Progenitor cell of endocrine pancreas (in vitro differentiated cells): ENCODE data around the gene RIBC2. TPM values are rescaled to one million over a fixed set of nuclear protein-coding genes. Genes with fewer than 3 reads are reported as not detected.
"Not testable (repeated sequence)": the region's sequence is repeated elsewhere in the genome, so short reads cannot be mapped to it uniquely, and the experiment has no call there.

Source experiments
- DNase-seq: peaks from one replicate; pipeline ENCODE4 v3.0.0; 2021; ENCODE audit warnings: low spot score; ENCODE audit not compliant: unreplicated experiment
- H3K27ac Mint-ChIP-seq: 2 replicates; pipeline ENCODE4 v1.8.0; 2021; ENCODE audit warnings: mild to moderate bottlenecking, moderate library complexity, mixed read lengths
- H3K27me3 Mint-ChIP-seq: 2 replicates; pipeline ENCODE4 v1.8.0; 2021; ENCODE audit warnings: mixed read lengths
- H3K36me3 Mint-ChIP-seq: 2 replicates; pipeline ENCODE4 v1.8.0; 2022; ENCODE audit warnings: mixed read lengths; ENCODE audit not compliant: insufficient read depth
- H3K4me1 Mint-ChIP-seq: 2 replicates; pipeline ENCODE4 v1.8.0; 2021; ENCODE audit warnings: low read depth, mixed read lengths
- H3K4me3 Mint-ChIP-seq: 2 replicates; pipeline ENCODE4 v1.8.0; 2021; ENCODE audit warnings: low read depth, mild to moderate bottlenecking, moderate library complexity, mixed read lengths
- H3K9me3 Mint-ChIP-seq: 2 replicates; pipeline ENCODE4 v1.8.0; 2021; ENCODE audit warnings: low read depth, mixed read lengths
- CTCF ChIP-seq: fragments of 200-600 bp; sonication (generic); IDR thresholded peaks from one replicate; pipeline ENCODE4 v1.5.0; 2021; ENCODE audit warnings: antibody characterized with exemption, mild to moderate bottlenecking; ENCODE audit not compliant: unreplicated experiment
- total RNA-seq: library from RNA; stranded (reverse); gene quantifications from 2 replicates; pipeline ENCODE4 v1.2.1, GENCODE V29; 2021

Gene RIBC2
- total RNA-seq, 1 donor from 2014 or later = 7.0 TPM

DNA sequence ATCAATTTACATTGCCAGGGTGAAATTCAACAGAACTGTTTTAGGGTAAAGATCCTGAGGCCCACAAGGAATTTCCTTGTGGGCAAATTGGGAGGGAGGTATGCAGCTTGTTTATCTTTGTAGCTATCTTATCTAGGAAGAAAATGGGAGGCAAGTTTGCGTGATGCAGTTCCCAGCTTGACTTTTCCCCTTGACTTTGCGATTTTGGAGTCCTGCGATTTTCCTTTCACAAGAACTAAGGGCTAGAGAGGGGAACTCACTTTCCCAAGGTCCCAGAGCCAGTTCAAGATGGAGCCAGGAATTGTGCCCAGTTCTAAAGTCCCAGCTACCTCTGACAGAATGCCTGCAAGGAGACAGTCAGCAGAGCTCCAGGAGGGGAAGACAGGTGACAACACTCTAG is 30.7 kb downstream of the RIBC2 start:
- Mint-ChIP-seq H3K27ac (no peak overlapping the region), H3K36me3 (no peaks in the 10 kb centered on the region), H3K4me3 (no peak overlapping the region), H3K4me1 (peaks cover 26% of the 10 kb centered on the region), H3K27me3 (peaks cover 3% of the 10 kb centered on the region), H3K9me3 (no peaks in the 10 kb centered on the region)
- no peak for DNase-seq
- TF ChIP-seq CTCF = no peak

GRCh38 chr22:45445031-45445710 is 31.7 kb downstream of the RIBC2 start:
- Mint-ChIP-seq H3K4me1 (peaks cover 26% of the 10 kb centered on the region), H3K4me3 (no peak overlapping the region), H3K36me3 (no peaks in the 10 kb centered on the region), H3K9me3 (no peaks in the 10 kb centered on the region), H3K27ac (no peak overlapping the region), H3K27me3 (peaks cover 3% of the 10 kb centered on the region)
- no peak for TF ChIP-seq CTCF
- no peak for DNase-seq

- Mint-ChIP-seq H3K4me3 (no peak overlapping the region), H3K36me3 (no peaks in the 10 kb centered on the region), H3K27me3 (peaks cover 7% of the 10 kb centered on the region), H3K9me3 (no peaks in the 10 kb centered on the region), H3K27ac (no peak overlapping the region), H3K4me1 (peaks cover 18% of the 10 kb centered on the region)
- no peak for TF ChIP-seq CTCF
- DNase-seq = no peak
Observed at GRCh38 chr22:45446216-45446615, 32.7 kb downstream of the RIBC2 start.

DNA sequence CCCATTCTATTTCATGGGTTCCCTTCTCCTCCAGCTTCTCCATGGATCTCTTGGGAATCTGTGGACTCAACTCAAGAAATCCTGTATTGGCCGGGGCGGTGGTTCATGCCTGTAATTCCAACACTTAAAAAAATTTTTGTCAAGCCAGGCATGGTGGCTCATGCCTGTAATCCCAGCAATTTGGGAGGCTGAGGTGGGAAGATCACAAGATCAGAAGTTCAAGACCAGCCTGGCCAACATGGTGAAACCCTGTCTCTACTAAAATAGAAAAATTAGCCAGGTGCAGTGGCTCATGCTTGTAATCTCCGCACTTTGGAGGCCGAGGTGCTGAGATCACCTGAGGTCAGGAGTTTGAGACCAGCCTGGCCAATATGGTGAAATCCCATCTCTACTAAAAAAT is 34.1 kb downstream of the RIBC2 start:
- peaks cover 12% of the 10 kb centered on the region for H3K27me3 Mint-ChIP-seq
- not testable (repeated sequence) for H3K4me1 Mint-ChIP-seq, DNase-seq, H3K4me3 Mint-ChIP-seq, H3K9me3 Mint-ChIP-seq, H3K36me3 Mint-ChIP-seq, H3K27ac Mint-ChIP-seq

DNA sequence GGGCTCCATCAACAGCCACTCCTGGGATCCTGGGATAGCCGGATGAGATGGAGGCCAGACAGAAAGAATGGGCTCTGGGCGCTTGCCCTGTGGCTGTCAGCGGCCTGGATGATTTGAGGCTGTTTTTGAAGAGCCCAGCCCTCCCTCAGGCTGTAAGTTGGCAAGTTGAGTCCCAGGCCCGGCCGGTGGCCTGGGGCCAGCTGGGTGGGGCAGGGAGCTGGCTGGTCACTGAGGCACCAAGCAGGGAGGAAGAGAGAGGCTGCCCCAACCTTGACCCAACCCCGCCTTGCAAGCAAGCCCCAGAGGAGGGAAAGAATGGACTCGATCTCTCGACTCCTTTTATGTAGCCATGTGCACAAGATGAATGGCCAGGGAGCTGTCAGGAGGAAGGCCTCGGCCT is 34.9 kb downstream of the RIBC2 start:
- peaks cover 12% of the 10 kb centered on the region for H3K27me3 Mint-ChIP-seq
- H3K9me3 Mint-ChIP-seq = no peaks in the 10 kb centered on the region
- DNase-seq = no peak
- H3K4me3 Mint-ChIP-seq = no peak overlapping the region
- TF ChIP-seq CTCF = no peak
- H3K4me1 Mint-ChIP-seq = peaks cover 9% of the 10 kb centered on the region
- H3K36me3 Mint-ChIP-seq = no peaks in the 10 kb centered on the region
- H3K27ac Mint-ChIP-seq = no peak overlapping the region

DNA sequence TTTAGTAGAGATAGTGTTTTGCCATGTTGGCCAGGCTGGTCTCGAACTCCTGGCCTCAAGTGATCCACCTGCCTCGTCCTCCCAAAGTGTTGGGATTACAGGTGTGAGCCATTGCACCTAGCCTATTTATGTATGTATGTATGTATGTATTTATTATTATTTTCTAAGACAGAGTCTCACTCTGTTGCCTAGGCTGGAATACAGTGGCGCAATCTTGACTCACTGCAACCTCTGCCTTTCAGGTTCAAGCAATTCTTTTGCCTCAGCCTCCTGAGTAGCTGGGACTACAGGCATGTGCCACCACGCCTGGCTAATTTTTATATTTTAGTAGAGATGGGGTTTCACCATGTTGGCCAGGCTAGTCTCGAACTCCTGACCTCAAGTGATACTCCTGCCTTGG is 35.9 kb downstream of the RIBC2 start:
- not testable (repeated sequence) for H3K9me3 Mint-ChIP-seq, H3K4me3 Mint-ChIP-seq, H3K36me3 Mint-ChIP-seq, H3K27ac Mint-ChIP-seq, DNase-seq, H3K4me1 Mint-ChIP-seq
- H3K27me3 Mint-ChIP-seq = peaks cover 12% of the 10 kb centered on the region
